Stimulated activated CD8-positive, alpha-beta memory T cell treated with anti-CD3 and anti-CD28 coated beads, Interleukin-4, amount 100 ng/mL, for 24 hours (primary cell): ENCODE measurements around the gene BAIAP2.
"Not testable (repeated sequence)": the region's sequence is repeated elsewhere in the genome, so short reads cannot be mapped to it uniquely, and the experiment has no call there.

Source experiments
- DNase-seq: peaks from one replicate; pipeline ENCODE4 v3.0.0-alpha.2; 2020; ENCODE audit warnings: low read depth

The BAIAP2 gene

DNA sequence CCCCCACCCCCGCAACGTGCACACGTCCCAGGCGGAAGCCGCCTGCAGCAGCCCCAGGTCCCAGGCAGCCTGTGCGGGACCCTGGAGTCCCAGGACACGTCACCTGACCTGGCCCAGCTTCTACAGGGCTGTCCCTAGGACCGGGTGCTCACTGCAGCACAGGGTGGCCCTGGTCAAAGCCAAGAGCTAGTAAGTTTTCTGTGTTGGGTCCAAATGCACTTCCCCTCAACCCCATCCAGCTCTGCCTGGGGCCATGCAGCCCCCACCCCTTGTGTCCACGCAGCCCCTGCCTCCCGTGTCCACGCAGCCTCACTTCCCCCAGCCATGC, 108.2 kb downstream of the BAIAP2 start:
- DNase-seq, result no peak

DNA sequence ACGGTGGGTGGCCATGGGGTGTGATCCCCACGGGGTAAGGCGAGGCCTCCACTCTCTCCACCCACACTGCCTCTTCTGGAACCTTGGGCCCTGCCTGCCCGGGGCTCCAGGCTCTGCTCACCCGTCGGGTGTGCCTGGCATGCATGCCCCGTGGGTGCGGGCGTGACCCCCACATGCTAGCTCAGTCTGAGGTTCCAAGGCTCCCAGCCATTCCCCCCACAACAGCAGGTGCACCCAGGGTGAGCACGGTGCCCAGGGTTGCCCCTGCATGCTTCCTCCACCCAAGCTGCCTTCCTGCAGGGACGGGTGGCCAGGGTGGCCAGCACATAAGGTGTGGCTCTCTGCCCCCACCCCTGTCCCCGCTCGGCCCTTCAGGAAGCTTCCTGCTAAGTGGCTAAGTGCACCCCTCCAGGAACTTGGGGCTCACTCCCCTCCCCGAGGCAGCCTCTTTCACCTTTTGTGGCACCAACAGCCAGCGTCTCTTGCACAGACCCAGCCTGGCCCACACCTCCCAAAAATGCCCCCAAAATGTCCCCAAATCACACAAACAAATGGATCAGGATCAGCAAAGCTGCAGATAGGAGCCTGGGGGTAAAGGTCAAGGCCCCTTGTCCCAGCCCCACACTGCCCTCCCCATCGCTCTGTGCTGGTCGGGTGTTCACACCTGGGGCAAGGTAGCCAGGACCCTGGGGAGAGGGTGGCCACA, 108.9 kb downstream of the BAIAP2 start:
- DNase-seq, result no peak

- no peak for DNase-seq
Measured at GRCh38 chr17:81144423-81144781, 109.5 kb downstream of the BAIAP2 start.

DNA sequence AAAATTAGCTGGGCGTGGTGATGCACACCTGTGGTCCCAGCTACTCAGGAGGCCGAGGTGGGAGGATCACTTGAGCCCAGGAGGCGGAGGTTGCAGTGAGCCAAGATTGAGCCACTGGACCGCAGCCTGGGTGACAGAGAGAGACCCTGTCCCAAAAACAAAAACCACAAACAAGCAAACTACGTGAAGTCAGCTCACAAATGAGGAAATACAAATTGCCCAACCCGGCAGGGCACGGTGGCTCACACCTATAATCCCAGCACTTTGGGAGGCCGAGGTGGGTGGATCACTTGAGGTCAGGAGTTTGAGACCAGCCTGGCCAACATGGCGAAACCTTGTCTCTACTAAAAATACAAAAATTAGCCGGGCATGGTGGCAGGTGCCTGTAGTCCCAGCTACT, 111.3 kb downstream of the BAIAP2 start:
- not testable (repeated sequence) for DNase-seq

DNA sequence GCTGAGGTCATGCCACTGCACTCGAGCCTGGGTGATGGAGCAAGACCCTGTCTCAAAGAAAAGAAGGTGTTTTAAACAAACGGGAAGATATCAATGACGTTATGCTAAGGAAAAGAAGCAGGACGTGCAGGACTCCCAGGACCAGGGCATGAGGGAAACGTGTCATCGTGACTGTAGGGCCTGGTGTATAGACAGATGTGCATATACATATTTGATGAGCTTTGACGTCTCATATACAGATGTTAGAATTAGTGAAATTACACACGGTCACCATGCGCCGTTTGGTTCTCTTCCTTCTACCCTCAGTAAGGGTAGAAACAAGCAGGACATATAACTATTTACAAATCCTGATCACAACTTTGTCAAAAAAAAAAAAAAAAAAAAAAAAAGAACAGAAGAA, 112.8 kb downstream of the BAIAP2 start:
- DNase-seq, result no peak

DNA sequence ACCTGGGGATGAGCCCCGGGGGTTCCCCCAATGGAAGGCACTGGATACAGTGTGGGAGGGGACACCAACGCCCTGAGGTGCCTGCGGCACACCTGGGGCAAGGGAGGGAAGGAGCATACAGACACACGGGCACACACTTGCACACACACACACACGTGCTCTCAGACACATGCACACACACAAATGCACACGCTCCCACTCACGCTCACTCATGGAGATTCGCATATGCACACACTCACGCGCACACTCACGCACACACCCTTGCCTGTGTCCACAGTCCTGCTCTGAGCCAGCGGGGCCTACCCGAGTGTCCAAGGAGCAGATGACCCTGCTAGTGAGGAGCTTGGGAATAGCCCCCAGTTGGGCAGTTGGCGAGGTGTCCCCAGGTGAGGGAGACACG, 113.6 kb downstream of the BAIAP2 start:
- DNase-seq, result no peak

DNA sequence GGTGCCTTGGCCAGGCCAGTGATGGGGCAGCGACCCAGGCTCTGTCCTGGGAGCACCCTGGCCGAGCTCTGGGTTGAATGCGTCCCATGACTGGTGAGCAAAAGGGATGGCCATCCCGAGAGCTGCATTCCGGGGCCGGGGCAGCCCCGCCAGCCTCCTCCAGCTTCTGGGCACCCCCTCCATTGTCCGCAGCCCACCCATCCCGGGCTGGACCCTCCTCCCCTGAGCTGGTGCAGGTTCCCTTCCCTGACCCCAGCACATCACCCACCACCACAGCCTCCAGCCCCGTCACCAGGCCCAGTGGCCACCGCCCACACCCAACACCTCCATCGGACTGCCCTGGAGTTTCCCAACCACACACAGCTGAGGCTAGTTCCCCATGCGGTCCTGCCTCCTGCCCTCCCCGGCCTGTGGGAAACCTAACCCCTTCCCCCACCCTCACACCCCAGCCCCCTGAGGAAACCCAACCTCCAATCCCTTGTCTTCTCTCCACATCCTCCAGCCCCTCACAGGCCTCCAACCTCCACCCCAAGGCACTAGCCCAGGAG, 114.1 kb downstream of the BAIAP2 start:
- DNase-seq, result no peak

- DNase-seq, result no peak
Measured at GRCh38 chr17:81150377-81151077, 115.6 kb downstream of the BAIAP2 start.

- DNase-seq, result no peak
Measured at GRCh38 chr17:81151278-81151677, 116.3 kb downstream of the BAIAP2 start.

- DNase-seq, result no peak
Measured at GRCh38 chr17:81152288-81152828, 117.4 kb downstream of the BAIAP2 start.

DNA sequence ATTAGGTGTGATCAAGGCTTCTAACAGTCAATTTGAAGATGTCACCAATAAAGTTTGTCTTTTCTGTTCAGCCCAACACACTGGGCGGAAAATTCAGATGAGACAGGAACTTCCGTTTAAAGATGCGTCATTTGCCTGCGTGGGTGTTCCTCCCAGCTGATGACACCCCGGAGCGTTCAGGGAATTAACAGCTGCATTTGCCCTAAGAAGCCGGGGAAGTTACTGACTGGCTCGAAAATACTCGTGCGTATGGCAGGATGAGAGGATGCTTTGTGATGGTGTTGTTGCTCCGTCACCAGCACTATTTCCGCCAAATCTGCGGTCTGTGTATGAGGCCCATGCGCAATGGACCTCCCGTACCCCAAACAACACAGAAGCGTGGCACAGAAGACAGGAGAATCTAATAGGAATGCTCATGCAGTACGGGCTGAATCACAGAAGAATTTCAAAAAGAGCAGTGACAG, 118.4 kb downstream of the BAIAP2 start:
- no peak for DNase-seq

- DNase-seq, result not testable (repeated sequence)
Measured at GRCh38 chr17:81154016-81154415, 119.1 kb downstream of the BAIAP2 start.

GRCh38 chr17:81154961-81155360, 120.0 kb downstream of the BAIAP2 start:
- no peak for DNase-seq

DNA sequence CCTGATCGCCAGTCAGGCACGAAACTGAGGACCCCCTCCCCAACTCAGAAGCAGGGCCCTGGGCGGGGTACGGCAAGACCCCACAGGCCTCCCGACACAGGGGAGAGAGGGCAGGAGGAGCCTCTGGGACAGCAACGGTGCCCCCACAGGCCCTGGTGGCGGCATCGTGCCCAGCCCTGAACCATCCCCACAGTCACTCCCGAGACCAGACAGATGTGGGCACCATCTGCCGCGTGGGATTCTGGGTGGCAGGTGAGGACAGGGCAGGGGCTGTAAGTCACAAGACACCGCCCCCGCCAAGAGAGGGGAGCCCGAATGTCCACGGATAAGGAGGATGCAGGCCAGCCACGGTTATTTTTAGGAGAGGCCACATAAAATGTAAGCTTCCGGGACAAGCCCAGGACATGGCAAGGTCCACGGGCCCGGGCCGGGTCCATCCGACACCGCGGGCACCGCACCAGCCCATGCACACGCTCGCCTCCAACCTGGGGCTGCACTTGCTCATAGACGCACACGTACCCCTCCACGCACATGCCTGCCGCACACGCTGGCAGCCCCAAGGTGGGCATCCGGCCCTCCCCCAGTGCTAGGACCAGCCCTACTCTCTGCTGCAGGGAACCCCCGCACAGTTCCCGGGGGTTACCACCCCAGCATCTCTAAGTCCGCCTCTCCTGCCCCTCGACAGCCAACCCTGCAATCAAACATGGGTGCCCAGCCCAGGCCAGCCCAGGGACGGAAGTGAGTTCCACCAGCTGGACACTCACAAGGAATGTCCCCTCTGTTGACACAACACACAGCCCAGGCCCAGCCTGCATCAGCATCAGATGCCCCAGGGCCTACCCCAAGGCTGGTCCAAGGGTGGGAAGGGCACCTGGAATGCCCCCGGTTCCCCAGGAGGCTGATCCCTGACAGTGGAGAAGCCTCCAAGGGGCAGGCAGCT, 122.2 kb downstream of the BAIAP2 start:
- DNase-seq, result no peak

DNA sequence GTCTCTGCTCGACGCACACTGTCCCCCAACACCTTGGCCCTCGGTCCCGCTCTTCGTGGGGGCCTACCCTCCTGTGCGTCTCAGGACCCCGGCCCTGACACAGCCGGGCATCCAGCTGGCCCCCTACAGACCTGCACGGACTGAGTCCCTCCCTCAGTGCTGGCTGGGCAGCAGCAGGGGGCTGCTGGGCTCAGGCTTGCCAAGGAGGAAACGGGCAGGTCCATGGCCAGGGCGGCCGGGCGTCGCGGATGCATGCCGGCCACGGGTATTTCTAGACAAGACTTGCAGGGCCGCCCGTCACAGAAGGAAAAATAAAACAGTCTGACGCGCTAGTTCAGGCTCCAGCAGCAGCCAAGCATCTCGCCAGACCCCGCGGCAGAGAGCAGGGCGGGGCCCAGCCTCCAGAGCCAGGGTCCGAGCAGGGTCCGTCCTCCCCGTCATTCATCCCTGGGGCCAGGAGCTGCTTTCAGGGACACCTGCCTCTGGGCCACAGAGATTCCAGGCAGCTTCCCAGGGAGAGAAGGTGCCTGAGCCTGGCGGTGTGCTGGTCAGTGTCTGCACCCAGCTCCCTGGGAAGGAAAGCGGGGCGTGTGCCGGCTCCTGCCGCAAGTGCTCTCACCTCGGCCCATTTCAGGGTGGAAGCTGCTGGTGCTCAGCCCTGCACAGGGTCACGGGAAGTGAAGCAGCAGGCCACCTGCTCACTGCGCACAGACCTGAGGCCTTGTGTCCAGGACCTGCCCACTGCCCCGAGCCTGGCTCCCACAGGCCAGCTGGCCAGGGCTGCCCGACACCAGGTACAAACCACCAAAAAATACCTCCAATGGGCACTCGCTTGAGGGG, 123.1 kb downstream of the BAIAP2 start:
- DNase-seq, result no peak

- DNase-seq, result no peak
Measured at GRCh38 chr17:81158688-81159590, 124.0 kb downstream of the BAIAP2 start.

GRCh38 chr17:81159611-81160265, 124.8 kb downstream of the BAIAP2 start:
- no peak for DNase-seq

- no peak for DNase-seq
Measured at GRCh38 chr17:81160306-81160705, 125.4 kb downstream of the BAIAP2 start.

GRCh38 chr17:81160747-81161453, 125.9 kb downstream of the BAIAP2 start:
- no peak for DNase-seq
